GM19193 (cell line): ENCODE data around the gene WDR6.

ENCODE experiments used
- POLR2A ChIP-seq: IDR thresholded peaks from 4 replicates; pipeline ENCODE4 v1.6.1; 2011; ENCODE audit not compliant: insufficient read depth, insufficient read length; ENCODE audit errors: extremely low read depth

WDR6 gene

GRCh38 chr3:49004352-49005302 lies 2.6 kb upstream of the WDR6 start:
- TF ChIP-seq POLR2A: no peak

DNA sequence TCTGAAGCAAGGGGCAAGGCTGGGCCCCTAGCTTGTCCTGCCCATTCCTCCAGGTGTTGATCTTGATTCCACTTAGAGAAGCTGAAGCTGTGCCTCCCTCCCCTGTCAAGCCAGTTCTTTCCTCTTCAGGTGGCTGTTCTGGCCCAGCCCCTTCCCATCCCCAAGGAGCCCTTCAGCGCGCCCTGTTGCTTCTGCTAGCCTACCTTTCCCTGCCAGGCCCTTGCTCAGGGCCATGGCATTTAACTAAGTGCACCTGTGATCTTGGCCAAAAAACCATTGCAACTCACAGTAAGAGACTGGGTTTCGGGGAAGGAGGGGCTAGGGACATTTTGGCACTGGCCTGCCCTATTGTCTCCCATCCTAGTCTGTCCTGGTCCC lies 1.9 kb upstream of the WDR6 start:
- TF ChIP-seq POLR2A: no peak

GRCh38 chr3:49005998-49006397 lies 1.2 kb upstream of the WDR6 start:
- no peak for TF ChIP-seq POLR2A

- TF ChIP-seq POLR2A: no peak
Observed at GRCh38 chr3:49006408-49007067, 653 bp upstream of the WDR6 start.

DNA sequence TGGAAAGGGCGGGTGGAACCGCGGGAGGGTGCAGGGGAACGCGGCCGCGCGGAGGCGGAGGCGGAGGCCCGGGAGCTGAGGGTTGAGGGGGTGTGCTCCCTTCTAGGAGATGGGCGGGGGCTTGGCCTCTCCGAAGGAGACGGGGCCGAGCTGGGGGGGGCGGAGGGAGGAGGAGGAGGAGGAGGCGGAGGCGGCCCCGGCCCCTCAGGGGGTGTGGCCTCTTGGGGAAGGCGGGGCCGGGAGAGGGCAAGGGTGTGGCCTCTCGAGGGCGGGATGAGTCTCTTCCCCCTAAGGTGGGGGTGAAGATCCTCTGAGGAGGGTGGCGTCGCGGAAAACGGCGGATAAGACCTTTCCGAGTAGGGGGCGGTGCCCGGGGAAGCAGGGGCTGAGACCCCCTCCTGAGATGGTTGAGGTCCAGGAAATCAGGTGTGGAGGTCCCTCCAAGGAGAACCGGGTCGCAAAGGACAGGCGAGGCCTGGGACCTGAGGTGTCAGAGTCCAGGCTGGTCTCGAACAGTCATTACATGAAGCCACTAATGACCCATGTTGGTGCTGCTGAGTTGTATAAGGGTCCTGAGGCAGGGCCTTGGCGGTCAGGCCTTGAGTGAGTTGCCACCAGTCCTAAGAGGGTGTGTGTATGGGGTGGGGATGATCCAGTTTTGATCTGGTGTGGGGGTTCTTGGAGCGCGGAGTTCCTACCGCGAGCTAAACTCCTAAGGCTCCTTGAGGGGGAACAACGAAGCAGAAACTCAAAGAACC lies 759 bp downstream of the WDR6 start:
- no peak for TF ChIP-seq POLR2A

DNA sequence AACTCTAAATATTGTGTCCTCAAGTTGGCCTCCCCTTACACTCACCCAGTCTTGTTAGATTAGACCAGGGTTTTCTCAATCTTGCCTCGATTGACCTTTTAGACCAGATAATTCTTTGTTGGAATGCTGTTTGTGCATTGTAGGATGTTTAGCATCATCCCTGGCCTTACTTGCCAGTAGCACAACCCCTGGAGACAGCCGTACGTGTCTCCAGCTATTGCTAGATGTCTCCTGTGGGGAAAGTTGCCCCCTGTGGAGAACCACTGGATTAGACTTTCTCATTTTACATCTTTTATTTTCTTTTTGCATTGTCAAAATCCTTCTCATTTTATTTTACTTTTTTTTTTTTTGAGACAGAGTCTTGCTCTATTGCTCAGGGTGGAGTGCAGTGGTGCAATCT lies 2.2 kb downstream of the WDR6 start:
- TF ChIP-seq POLR2A: no peak

GRCh38 chr3:49012441-49013017 lies 5.3 kb downstream of the WDR6 start:
- TF ChIP-seq POLR2A: no peak

- no peak for TF ChIP-seq POLR2A
Observed at GRCh38 chr3:49013113-49013737, 6.0 kb downstream of the WDR6 start.

- no peak for TF ChIP-seq POLR2A
Observed at GRCh38 chr3:49013738-49014660, 6.8 kb downstream of the WDR6 start.

- no peak for TF ChIP-seq POLR2A
Observed at GRCh38 chr3:49015072-49015471, 7.9 kb downstream of the WDR6 start.

- TF ChIP-seq POLR2A: no peak
Observed at GRCh38 chr3:49015765-49016164, 8.6 kb downstream of the WDR6 start.

DNA sequence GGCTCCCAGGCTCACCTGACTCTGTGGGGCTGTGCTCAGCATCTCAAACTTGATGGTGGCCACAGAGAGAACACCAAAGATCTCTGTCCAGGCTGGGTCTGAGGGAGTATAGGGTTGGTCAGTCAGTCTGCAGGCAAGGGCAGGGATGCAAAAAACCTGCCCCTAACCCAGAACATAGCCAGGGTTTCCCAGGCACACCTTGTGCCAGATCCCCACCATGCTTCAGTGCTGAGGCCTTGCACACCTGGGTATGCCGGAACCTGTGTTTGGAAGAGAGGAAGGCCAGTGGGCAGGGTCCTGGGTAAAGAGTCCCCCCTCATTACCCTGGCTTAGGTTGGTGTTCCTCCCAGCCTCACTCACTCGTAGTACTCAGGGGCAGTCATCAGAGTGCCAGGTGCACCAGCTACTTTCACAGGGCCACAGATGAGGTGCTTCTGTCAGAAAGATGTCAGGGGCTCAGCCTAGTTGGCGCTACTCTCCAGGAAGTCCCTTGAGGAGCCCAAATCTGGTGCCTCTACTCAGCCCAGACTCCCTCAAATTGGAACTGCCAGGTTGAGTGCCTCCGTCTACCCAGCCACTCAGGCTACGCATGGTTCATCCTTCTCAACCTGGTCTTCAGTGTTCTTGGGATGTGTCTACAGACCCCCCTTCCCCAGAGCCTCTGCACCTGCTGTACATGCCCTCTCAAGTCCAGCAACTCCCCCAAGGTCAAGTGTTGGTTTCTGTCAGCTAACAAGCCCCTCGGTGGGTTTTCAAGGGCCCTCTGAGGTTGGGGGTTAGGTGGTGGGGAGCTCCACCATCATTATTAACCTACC lies 9.4 kb downstream of the WDR6 start:
- TF ChIP-seq POLR2A: no peak
